Measurements from ENCODE around the gene USP24. TPM values are rescaled to one million over a fixed set of nuclear protein-coding genes. Genes with fewer than 3 reads are reported as not detected.

Gene USP24
- total and polyA plus RNA-seq, 10 of the 15 experiments (the other 5 are each of a cell fraction or from before 2014, with no cell fraction given): 4.6 to 36.5 (median 25.3) TPM

- TF ChIP-seq, protein P1, sequence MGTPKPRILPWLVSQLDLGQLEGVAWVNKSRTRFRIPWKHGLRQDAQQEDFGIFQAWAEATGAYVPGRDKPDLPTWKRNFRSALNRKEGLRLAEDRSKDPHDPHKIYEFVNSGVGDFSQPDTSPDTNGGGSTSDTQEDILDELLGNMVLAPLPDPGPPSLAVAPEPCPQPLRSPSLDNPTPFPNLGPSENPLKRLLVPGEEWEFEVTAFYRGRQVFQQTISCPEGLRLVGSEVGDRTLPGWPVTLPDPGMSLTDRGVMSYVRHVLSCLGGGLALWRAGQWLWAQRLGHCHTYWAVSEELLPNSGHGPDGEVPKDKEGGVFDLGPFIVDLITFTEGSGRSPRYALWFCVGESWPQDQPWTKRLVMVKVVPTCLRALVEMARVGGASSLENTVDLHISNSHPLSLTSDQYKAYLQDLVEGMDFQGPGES (IDR thresholded peaks at IDR 0.05): no peak
Observed at GRCh38 chr1:55246331-55246730, 31.2 kb upstream of the USP24 start (continued).

DNA sequence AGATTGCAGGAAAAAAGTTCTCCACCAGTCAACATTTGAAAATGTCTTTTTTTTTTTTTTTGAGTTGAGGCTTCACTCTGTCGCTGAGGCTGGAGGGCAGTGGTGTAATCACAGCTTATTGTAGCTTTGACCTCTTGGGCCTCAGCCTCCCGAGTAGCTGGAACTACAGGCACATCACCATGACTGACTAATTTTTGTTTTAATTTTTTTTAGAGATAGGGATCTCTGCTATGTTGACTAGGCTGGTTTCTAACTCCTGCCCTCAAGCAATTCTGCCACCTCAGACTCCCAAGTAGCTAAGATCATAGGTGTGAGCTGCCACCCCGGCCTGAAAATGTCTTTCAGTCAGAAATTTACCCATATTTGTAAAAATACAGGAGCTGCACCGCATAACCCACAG, 30.6 kb upstream of the USP24 start:
- in situ Hi-C loops (cut with MboI): no loop called here
- H3K36me3 ChIP-seq (ENCODE audit: control insufficient read depth in 2 of 2, insufficient read depth in 2 of 2, low read length in 1 of 2): no peaks in the 10 kb centered on the region
- H3K4me2 ChIP-seq (ENCODE audit: control insufficient read depth, insufficient read depth): no peak overlapping the region
- no peaks in the 10 kb centered on the region for H4K20me1 ChIP-seq (ENCODE audit: control insufficient read depth, insufficient read depth)
- no peaks in the 10 kb centered on the region for H3K4me1 ChIP-seq (ENCODE audit: control insufficient read depth, insufficient read depth, low read length)
- BruUV-seq (replicated peaks): no TSS peak
- H3K9ac ChIP-seq (ENCODE audit: control insufficient read depth, insufficient read depth, low read length): no peak overlapping the region
- no peak for DNase-seq (ENCODE audit: low read depth, low spot score)
- ChIA-PET CTCF (interaction anchor here (0.6 to 1.2 kb wide), 3 partner anchors 20 to 589 kb away, joined by 3 read pairs; no protein-coding TSS in a partner anchor), SMC1A (ENCODE audit: uncharacterized antibody, unreplicated experiment) (interaction anchor here (1.1 to 1.7 kb wide), 2 partner anchors 10 to 32 kb away, joined by 3 to 5 read pairs; no protein-coding TSS in a partner anchor), RAD21 (ENCODE audit: unreplicated experiment) (interaction anchor here (1.3 kb wide), 1 partner anchor 102 kb away, joined by 4 read pairs; no protein-coding TSS in a partner anchor), POLR2A (interaction anchor here (0.6 kb wide), 1 partner anchor 15 kb away, joined by 3 read pairs; no protein-coding TSS in a partner anchor)
- FAIRE-seq: no peak
- no peaks in the 10 kb centered on the region for H3K9me3 ChIP-seq (replicated peaks; ENCODE audit: control insufficient read depth, insufficient read depth, low read length)
- H3K4me3 ChIP-seq: no peak overlapping the region
- 46% methylated on average over 4 of the region's 4 CpGs for WGBS (ENCODE audit: insufficient coverage, insufficient replicate concordance, low lambda C conversion rate, missing lambda C conversion rate)
- intact Hi-C loops (cut with micrococcal nuclease; ENCODE audit: unreplicated experiment): no loop called here
- no peak overlapping the region for H2AFZ ChIP-seq (ENCODE audit: control insufficient read depth, low read depth, low read length)
- H3K79me2 ChIP-seq (ENCODE audit: control insufficient read depth, insufficient read depth, low read length): no peaks in the 10 kb centered on the region
- TF ChIP-seq IRF4 (IDR thresholded peaks at IDR 0.05; ENCODE audit: low read depth, low read length) (no peak), SIX5 (IDR thresholded peaks at IDR 0.05; ENCODE audit: low read depth, low read length, severe bottlenecking) (no peak), TAF1 (IDR thresholded peaks at IDR 0.05; ENCODE audit: borderline replicate concordance, low read depth, low read length) (no peak), CHD1 (IDR thresholded peaks at IDR 0.05; ENCODE audit: low read depth, low read length) (no peak), JUND (IDR thresholded peaks at IDR 0.05; ENCODE audit: low read depth, low read length) (no peak)
- TF ChIP-seq, protein P2, sequence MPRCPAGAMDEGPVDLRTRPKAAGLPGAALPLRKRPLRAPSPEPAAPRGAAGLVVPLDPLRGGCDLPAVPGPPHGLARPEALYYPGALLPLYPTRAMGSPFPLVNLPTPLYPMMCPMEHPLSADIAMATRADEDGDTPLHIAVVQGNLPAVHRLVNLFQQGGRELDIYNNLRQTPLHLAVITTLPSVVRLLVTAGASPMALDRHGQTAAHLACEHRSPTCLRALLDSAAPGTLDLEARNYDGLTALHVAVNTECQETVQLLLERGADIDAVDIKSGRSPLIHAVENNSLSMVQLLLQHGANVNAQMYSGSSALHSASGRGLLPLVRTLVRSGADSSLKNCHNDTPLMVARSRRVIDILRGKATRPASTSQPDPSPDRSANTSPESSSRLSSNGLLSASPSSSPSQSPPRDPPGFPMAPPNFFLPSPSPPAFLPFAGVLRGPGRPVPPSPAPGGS (IDR thresholded peaks at IDR 0.05; ENCODE audit: borderline replicate concordance, insufficient read depth, low read depth, low read length, poor library complexity, severe bottlenecking): no peak
- ATAC-seq: no peak
- H3K27me3 ChIP-seq (replicated peaks in 1 of 2; ENCODE audit: control insufficient read depth in 2 of 2, insufficient read depth in 2 of 2, low read length in 1 of 2): no peaks in the 10 kb centered on the region
- no peak overlapping the region for H3K27ac ChIP-seq (ENCODE audit: control insufficient read depth, insufficient read depth)

All from GM12878 (cell line).